ENCODE measurements around the gene SPTBN4.

DNA sequence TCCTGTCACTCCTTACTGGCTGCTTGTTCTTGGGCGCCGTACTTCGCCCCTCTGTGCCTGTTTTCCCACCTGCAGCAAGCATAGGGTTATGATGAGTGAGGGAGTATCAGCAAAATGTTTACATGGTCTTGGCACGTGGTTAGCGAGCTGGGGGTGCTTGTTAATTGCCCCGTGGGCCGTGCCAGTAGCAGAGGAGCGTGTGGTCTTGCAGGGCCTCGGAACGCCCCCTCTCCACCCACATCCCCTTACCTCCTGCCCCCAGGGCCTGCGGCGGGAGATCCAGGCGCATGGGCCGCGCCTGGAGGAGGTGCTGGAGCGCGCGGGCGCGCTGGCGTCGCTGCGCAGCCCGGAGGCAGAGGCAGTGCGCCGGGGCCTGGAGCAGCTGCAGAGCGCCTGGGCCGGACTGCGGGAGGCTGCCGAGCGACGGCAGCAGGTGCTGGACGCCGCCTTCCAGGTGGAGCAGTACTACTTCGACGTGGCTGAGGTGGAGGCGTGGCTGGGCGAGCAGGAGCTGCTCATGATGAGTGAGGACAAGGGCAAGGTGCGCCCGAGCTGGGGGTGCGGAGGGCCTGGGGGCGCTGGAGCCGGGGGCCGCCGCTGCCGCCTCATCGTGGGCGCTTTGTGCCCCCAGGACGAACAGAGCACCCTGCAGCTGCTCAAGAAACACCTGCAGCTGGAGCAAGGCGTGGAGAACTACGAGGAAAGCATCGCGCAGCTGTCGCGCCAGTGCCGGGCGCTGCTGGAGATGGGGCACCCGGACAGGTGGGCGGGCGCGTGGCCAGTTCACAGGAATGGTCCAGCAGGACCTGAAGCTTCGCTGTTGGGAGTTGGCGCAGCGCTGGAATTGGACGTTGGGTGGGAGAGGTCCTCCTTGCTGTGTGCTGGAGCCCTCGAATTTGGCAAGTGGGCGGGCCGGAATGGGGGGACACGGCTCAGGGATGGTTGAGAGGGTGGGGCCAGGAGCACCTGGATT is 87.4 kb downstream of the SPTBN4 start:
- TF ChIP-seq, protein P1, sequence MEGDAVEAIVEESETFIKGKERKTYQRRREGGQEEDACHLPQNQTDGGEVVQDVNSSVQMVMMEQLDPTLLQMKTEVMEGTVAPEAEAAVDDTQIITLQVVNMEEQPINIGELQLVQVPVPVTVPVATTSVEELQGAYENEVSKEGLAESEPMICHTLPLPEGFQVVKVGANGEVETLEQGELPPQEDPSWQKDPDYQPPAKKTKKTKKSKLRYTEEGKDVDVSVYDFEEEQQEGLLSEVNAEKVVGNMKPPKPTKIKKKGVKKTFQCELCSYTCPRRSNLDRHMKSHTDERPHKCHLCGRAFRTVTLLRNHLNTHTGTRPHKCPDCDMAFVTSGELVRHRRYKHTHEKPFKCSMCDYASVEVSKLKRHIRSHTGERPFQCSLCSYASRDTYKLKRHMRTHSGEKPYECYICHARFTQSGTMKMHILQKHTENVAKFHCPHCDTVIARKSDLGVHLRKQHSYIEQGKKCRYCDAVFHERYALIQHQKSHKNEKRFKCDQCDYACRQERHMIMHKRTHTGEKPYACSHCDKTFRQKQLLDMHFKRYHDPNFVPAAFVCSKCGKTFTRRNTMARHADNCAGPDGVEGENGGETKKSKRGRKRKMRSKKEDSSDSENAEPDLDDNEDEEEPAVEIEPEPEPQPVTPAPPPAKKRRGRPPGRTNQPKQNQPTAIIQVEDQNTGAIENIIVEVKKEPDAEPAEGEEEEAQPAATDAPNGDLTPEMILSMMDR (IDR thresholded peaks at IDR 0.05 in 8 of 11, conservative IDR thresholded peaks at IDR 0.05 in 3 of 11) = no peak
- TF ChIP-seq POLR2A (IDR thresholded peaks at IDR 0.05) = no peak
